K562 (cell line): ENCODE measurements around the gene CHST13. TPM values are rescaled to one million over a fixed set of nuclear protein-coding genes. Genes with fewer than 3 reads are reported as not detected.

ENCODE experiments used
- ATAC-seq: fragments of 200-7000 bp; cut with Tn5 transposase; 3 replicates; pipeline ENCODE4 v1.9.1; 2020; ENCODE audit warnings: moderate library complexity
- BruUV-seq: library from RNA; stranded (reverse); fragments of 400-500 nt; replicated peaks from 2 replicates; lab custom pipeline; 2021; lab: Mats Ljungman, UMichigan
- CTCF ChIA-PET: fragments of 300-600 bp; formaldehyde crosslinking; extraction: SDS; loops from one replicate; lab custom pipeline; 2021; ENCODE audit warnings: low intra/inter-chr PET ratio; lab: Yijun Ruan, JAX
- POLR2A ChIA-PET: fragments of 300-600, 350-650 bp; sonication (Branson Sonifier 250); formaldehyde crosslinking; extraction: SDS; loops from one replicate; lab custom pipeline; 2021; ENCODE audit warnings: antibody characterized with exemption, inconsistent platforms; lab: Yijun Ruan, JAX
- DNase-seq, 4 experiments: peaks; one replicate each; pipeline versions ENCODE4 v3.0.0 to v3.0.0-alpha.2; 2011 to 2018; ENCODE audit warnings: low spot score in 3 of 4, mixed read lengths in 3 of 4; ENCODE audit errors: extremely low read depth in 1 of 4
- FAIRE-seq: peaks from 2 replicates; lab custom pipeline; 2011; peaks lifted over from hg19 to GRCh38; lab: Jason Lieb, UNC
- H2AFZ ChIP-seq: 2 replicates; pipeline ENCODE4 v1.6.0; 2011; ENCODE audit warnings: low read depth, low read length, control low read depth, inconsistent platforms
- H3K27ac ChIP-seq: fragments of 200-600 bp; 3 replicates; pipeline ENCODE4 v1.8.0; 2011; ENCODE audit warnings: low read depth, mild to moderate bottlenecking, control low read depth, inconsistent platforms, low read length, moderate library complexity, mixed read lengths; ENCODE audit errors: extremely low read depth
- H3K27me3 ChIP-seq, 2 experiments: fragments of 300-600 bp in 1 of 2; 2 replicates in 1 of 2; 3 replicates in 1 of 2; pipeline versions ENCODE4 v1.6.0 to v1.8.0; 2011; ENCODE audit warnings: inconsistent platforms in 2 of 2, low read length in 2 of 2, mild to moderate bottlenecking in 1 of 2, mixed read lengths in 1 of 2, moderate library complexity in 1 of 2; ENCODE audit not compliant: control insufficient read depth in 2 of 2, insufficient read depth in 2 of 2
- H3K36me3 ChIP-seq: fragments of 300-600 bp; 3 replicates; pipeline ENCODE4 v1.8.0; 2011; ENCODE audit warnings: mild to moderate bottlenecking, low read length, inconsistent platforms; ENCODE audit not compliant: control insufficient read depth, insufficient read depth
- H3K4me1 ChIP-seq, 2 experiments: fragments of 200-600 bp in 1 of 2; replicated peaks in 1 of 2; 2 replicates in 1 of 2; 3 replicates in 1 of 2; pipeline versions ENCODE4 v1.5.1 to v1.8.0; 2011; ENCODE audit warnings: inconsistent platforms in 2 of 2, low read length in 2 of 2, mild to moderate bottlenecking in 1 of 2, mixed read lengths in 1 of 2, moderate library complexity in 1 of 2; ENCODE audit not compliant: control insufficient read depth in 2 of 2, insufficient read depth in 2 of 2
- H3K4me2 ChIP-seq: 2 replicates; pipeline ENCODE4 v1.6.1; 2011; ENCODE audit warnings: low read length, control low read depth, inconsistent platforms, mixed read lengths; ENCODE audit not compliant: insufficient read depth
- H3K4me3 ChIP-seq: fragments of 200-600 bp; sonication (generic), shearing (Covaris generic); 2 replicates; pipeline ENCODE4 v1.5.1; 2016; ENCODE audit warnings: control low read depth, inconsistent platforms
- H3K79me2 ChIP-seq: fragments of 200-600 bp; 3 replicates; pipeline ENCODE4 v1.8.0; 2011; ENCODE audit warnings: low read length, inconsistent platforms; ENCODE audit not compliant: control insufficient read depth, insufficient read depth
- H3K9ac ChIP-seq, 2 experiments: 2 replicates each; pipeline versions ENCODE4 v1.6.0 to v1.6.1; 2011; ENCODE audit warnings: low read depth in 2 of 2, low read length in 2 of 2, control low read depth in 1 of 2, inconsistent platforms in 1 of 2, mild to moderate bottlenecking in 1 of 2, mixed read lengths in 1 of 2; ENCODE audit not compliant: insufficient read depth in 1 of 2
- H3K9me1 ChIP-seq: one replicate; pipeline ENCODE4 v1.6.0; 2011; ENCODE audit warnings: inconsistent platforms, mild to moderate bottlenecking, low read length, moderate library complexity; ENCODE audit not compliant: control insufficient read depth, insufficient read depth
- H3K9me3 ChIP-seq: replicated peaks from 2 replicates; pipeline ENCODE4 v1.5.1; 2011; ENCODE audit warnings: low read depth, low read length, inconsistent platforms; ENCODE audit not compliant: control insufficient read depth, insufficient read depth
- H4K20me1 ChIP-seq: replicated peaks from 2 replicates; pipeline ENCODE4 v1.6.1; 2011; ENCODE audit warnings: low read length, inconsistent platforms, mixed read lengths; ENCODE audit not compliant: control insufficient read depth, insufficient read depth
- DIDO1 ChIP-seq: fragments of 450-650 bp; IDR thresholded peaks from 2 replicates; pipeline ENCODE4 v1.6.1; 2016; ENCODE audit warnings: low read depth, missing biosample characterization, missing genetic modification characterization
- SIN3B ChIP-seq: fragments of 450-650 bp; IDR thresholded peaks from 2 replicates; pipeline ENCODE4 v1.6.1; 2017; ENCODE audit warnings: low read depth, mild to moderate bottlenecking, moderate library complexity
- ZBED1 ChIP-seq: IDR thresholded peaks from 2 replicates; pipeline ENCODE4 v1.6.1; 2014
- ZNF778 ChIP-seq: fragments of 450-650 bp; formaldehyde crosslinking; IDR thresholded peaks from 2 replicates; pipeline ENCODE4 v1.4.0; 2020; ENCODE audit warnings: mild to moderate bottlenecking, moderate library complexity
- WGBS: fragments of 100-300 bp; shearing (Covaris generic); methylation state at CpG from one replicate; pipeline ENCODE4 v1.1.6; 2016; ENCODE audit warnings: low coverage, mixed read lengths; ENCODE audit not compliant: insufficient coverage; ENCODE audit errors: missing lambda C conversion rate; 5-methylcytosine and 5-hydroxymethylcytosine counted together
- in situ Hi-C: fragments of 300-500 bp; cut with MboI; formaldehyde crosslinking; loops from 4 replicates; pipeline ENCODE4 v1.15.0; 2018; ENCODE audit warnings: inconsistent platforms, mixed read lengths
- intact Hi-C: fragments of 100-400 bp; cut with micrococcal nuclease; formaldehyde crosslinking; loops from 2 replicates; pipeline ENCODE4 v1.14.2; 2022
- polyA plus RNA-seq, 8 experiments: library from polyadenylated mRNA; depleted of rRNA in 4 of 8; stranded (reverse) in 5 of 8; unstranded in 3 of 8; fragments of >200 nt; fragmentation: Nextera tagmentation in 2 of 8; fragmentation: Illumina TruSeq in 1 of 8; extraction: Ambion mirVana in 2 of 8; extraction: Trizol in 1 of 8; gene quantifications; 2 replicates each; pipeline versions ENCODE4 v1.2.1 to v1.2.3, GENCODE V29; 2011 to 2014; ENCODE audit warnings: inconsistent platforms in 1 of 8, missing spikeins in 1 of 8
- total RNA-seq, 7 experiments: library from RNA; depleted of rRNA in 6 of 7; stranded (reverse); fragments of >200 nt in 6 of 7; fragmentation: Illumina TruSeq in 2 of 7; extraction: Trizol in 2 of 7; gene quantifications; 2 replicates each; pipeline versions ENCODE4 v1.2.1 to v1.2.3, GENCODE V29; 2011 to 2021; ENCODE audit warnings: low replicate concordance in 1 of 7
- TF ChIP-seq, protein P1 (sequence below): fragments of 250-450 bp; sonication (Bioruptor Pico); IDR thresholded peaks from 2 replicates; pipeline ENCODE4 v1.8.0; 2022; ENCODE audit warnings: moderate library complexity, mild to moderate bottlenecking, inconsistent platforms

CHST13 gene
- total and polyA plus RNA-seq, 9 of the 15 experiments (the other 6 are each of a cell fraction or from before 2014, with no cell fraction given): not detected

DNA sequence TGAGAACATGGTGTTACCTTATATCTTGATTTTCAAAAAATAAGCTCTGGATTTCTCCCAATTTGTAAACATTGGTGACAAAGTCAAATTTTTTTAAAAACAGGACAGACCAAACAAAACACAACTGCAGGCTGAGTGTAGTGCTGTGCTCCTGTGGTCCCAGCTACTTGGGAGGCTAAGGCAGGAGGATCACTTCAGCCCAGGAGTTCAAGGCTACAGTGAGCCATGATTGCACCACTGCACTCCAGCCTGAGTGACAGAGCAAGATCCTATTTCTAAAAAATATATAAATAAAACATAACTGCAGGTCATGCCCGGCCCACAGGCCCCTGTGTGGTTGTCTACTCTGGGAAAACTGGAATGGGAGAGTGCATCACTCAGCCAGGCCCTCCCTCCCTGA, 44.3 kb upstream of the CHST13 start:
- DNase-seq (no peak), ATAC-seq (no peak), FAIRE-seq (no peak)
- H3K4me1 ChIP-seq: peaks cover 4 to 18% of the 10 kb centered on the region in 2 experiments; a peak in 2 of 5 replicates
- H3K27ac ChIP-seq: no peak overlapping the region
- intact Hi-C loops: no loop called here
- H3K27me3 ChIP-seq: peaks cover 0 to 16% of the 10 kb centered on the region in 2 experiments; a peak in 2 of 5 replicates
- in situ Hi-C loops: no loop called here
- H3K9me1 ChIP-seq: no peaks in the 10 kb centered on the region
- no peak overlapping the region for H3K4me3 ChIP-seq
- H3K4me2 ChIP-seq: no peak overlapping the region
- H3K36me3 ChIP-seq: no peaks in the 10 kb centered on the region
- no peak overlapping the region for H2AFZ ChIP-seq
- no TSS peak for BruUV-seq
- H3K9ac ChIP-seq: no peak overlapping the region
- CTCF ChIA-PET: no interaction called here
- H3K9me3 ChIP-seq: no peaks in the 10 kb centered on the region
- peaks cover 5% of the 10 kb centered on the region for H3K79me2 ChIP-seq
- no CpG with 5 or more reads among the region's 1 CpG for WGBS
- POLR2A ChIA-PET: no interaction called here
- TF ChIP-seq ZNF778 (CRISPR knock-in tag): no peak
- no peak for TF ChIP-seq DIDO1 (tag)
- no peak for TF ChIP-seq ZBED1
- no peak for TF ChIP-seq SIN3B
- TF ChIP-seq, protein P1, sequence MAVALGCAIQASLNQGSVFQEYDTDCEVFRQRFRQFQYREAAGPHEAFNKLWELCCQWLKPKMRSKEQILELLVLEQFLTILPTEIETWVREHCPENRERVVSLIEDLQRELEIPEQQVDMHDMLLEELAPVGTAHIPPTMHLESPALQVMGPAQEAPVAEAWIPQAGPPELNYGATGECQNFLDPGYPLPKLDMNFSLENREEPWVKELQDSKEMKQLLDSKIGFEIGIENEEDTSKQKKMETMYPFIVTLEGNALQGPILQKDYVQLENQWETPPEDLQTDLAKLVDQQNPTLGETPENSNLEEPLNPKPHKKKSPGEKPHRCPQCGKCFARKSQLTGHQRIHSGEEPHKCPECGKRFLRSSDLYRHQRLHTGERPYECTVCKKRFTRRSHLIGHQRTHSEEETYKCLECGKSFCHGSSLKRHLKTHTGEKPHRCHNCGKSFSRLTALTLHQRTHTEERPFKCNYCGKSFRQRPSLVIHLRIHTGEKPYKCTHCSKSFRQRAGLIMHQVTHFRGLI: no peak
- H4K20me1 ChIP-seq: no peaks in the 10 kb centered on the region
